GM23338 (cell line): ENCODE data around the gene VPS35. TPM values are rescaled to one million over a fixed set of nuclear protein-coding genes. Genes with fewer than 3 reads are reported as not detected.

Source experiments
- ATAC-seq: fragments of 200-7000 bp; cut with Tn5 transposase; 3 replicates; pipeline ENCODE4 v1.9.1; 2020
- DNase-seq: peaks from one replicate; pipeline ENCODE4 v3.0.0-alpha.2; 2015; ENCODE audit warnings: low spot score
- H2AFZ ChIP-seq: fragments of 200-600 bp; sonication (generic); 2 replicates; pipeline ENCODE4 v1.8.0; 2016; ENCODE audit warnings: antibody characterized with exemption, mild to moderate bottlenecking, moderate library complexity
- H3F3A ChIP-seq: fragments of 200-600 bp; sonication (generic); replicated peaks from 2 replicates; pipeline ENCODE4 v1.8.0; 2017; ENCODE audit warnings: antibody characterized with exemption, mixed run types, low read depth
- H3K27ac ChIP-seq: fragments of 200-600 bp; sonication (generic); 2 replicates; pipeline ENCODE4 v1.6.1; 2016; ENCODE audit warnings: low read depth
- H3K27me3 ChIP-seq: fragments of 200-600 bp; sonication (generic); 2 replicates; pipeline ENCODE4 v1.8.0; 2016; ENCODE audit warnings: mild to moderate bottlenecking, mixed run types, moderate library complexity; ENCODE audit not compliant: insufficient read depth
- H3K36me3 ChIP-seq: fragments of 200-600 bp; sonication (generic); 2 replicates; pipeline ENCODE4 v1.8.0; 2016; ENCODE audit warnings: mild to moderate bottlenecking; ENCODE audit not compliant: insufficient read depth
- H3K4me1 ChIP-seq: fragments of 200-600 bp; sonication (generic); 2 replicates; pipeline ENCODE4 v1.8.0; 2016; ENCODE audit warnings: mild to moderate bottlenecking, moderate library complexity; ENCODE audit not compliant: insufficient read depth
- H3K4me2 ChIP-seq: fragments of 200-600 bp; sonication (generic); 2 replicates; pipeline ENCODE4 v1.7.1; 2017; ENCODE audit warnings: mixed run types
- H3K4me3 ChIP-seq: fragments of 200-600 bp; sonication (generic); 2 replicates; pipeline ENCODE4 v1.6.1; 2016; ENCODE audit warnings: mixed run types
- H3K79me2 ChIP-seq: fragments of 200-600 bp; sonication (generic); replicated peaks from 2 replicates; pipeline ENCODE4 v1.8.0; 2017; ENCODE audit warnings: mild to moderate bottlenecking; ENCODE audit not compliant: insufficient read depth
- H3K9me2 ChIP-seq: fragments of 200-600 bp; sonication (generic); 2 replicates; pipeline ENCODE4 v1.8.0; 2017; ENCODE audit not compliant: insufficient read depth
- H4K20me1 ChIP-seq: fragments of 200-600 bp; sonication (generic); replicated peaks from 2 replicates; pipeline ENCODE4 v1.8.0; 2017; ENCODE audit warnings: mild to moderate bottlenecking; ENCODE audit not compliant: insufficient read depth
- H3K27ac Mint-ChIP-seq: 2 replicates; pipeline ENCODE4 v1.8.0; 2020; ENCODE audit warnings: inconsistent platforms, mild to moderate bottlenecking, moderate library complexity, mixed read lengths
- H3K27me3 Mint-ChIP-seq: 3 replicates; pipeline ENCODE4 v1.8.0; 2022; ENCODE audit warnings: low read depth, mild to moderate bottlenecking, moderate library complexity, mixed read lengths, inconsistent platforms; ENCODE audit not compliant: insufficient read depth, poor library complexity
- H3K36me3 Mint-ChIP-seq: 3 replicates; pipeline ENCODE4 v1.8.0; 2021; ENCODE audit warnings: low read depth, mild to moderate bottlenecking, inconsistent platforms, moderate library complexity, mixed read lengths
- H3K4me1 Mint-ChIP-seq: 3 replicates; pipeline ENCODE4 v1.8.0; 2020; ENCODE audit warnings: mild to moderate bottlenecking, inconsistent platforms, mixed read lengths
- H3K4me3 Mint-ChIP-seq: 3 replicates; pipeline ENCODE4 v1.8.0; 2021; ENCODE audit warnings: moderate library complexity, mild to moderate bottlenecking, inconsistent platforms, mixed read lengths
- H3K9me3 Mint-ChIP-seq: 3 replicates; pipeline ENCODE4 v1.8.0; 2020; ENCODE audit warnings: moderate library complexity, mild to moderate bottlenecking, inconsistent platforms, mixed read lengths
- CREB1 ChIP-seq: fragments of 250-450 bp; sonication (Bioruptor Pico); IDR thresholded peaks from 2 replicates; pipeline ENCODE4 v1.5.0; 2020; ENCODE audit warnings: low read depth, mild to moderate bottlenecking, moderate library complexity
- CTCF ChIP-seq, 2 experiments: fragments of 200-600 bp in 1 of 2; sonication (generic) in 1 of 2; conservative IDR thresholded peaks; 2 replicates each; pipeline versions ENCODE4 v1.5.1 to v1.6.1; 2016 to 2017; ENCODE audit warnings: antibody characterized with exemption in 2 of 2, low read depth in 2 of 2, mild to moderate bottlenecking in 2 of 2, moderate library complexity in 1 of 2
- ETS1 ChIP-seq: IDR thresholded peaks from 2 replicates; pipeline ENCODE4 v1.6.1; 2016; ENCODE audit warnings: antibody characterized with exemption
- EZH2 ChIP-seq: fragments of 200-600 bp; sonication (generic); IDR thresholded peaks from one replicate; pipeline ENCODE4 v1.8.0; 2017; ENCODE audit warnings: antibody characterized with exemption, mild to moderate bottlenecking, low read depth; ENCODE audit not compliant: unreplicated experiment
- EZH2phosphoT487 ChIP-seq: fragments of 200-600 bp; sonication (generic); IDR thresholded peaks from one replicate; pipeline ENCODE4 v1.8.1; 2018; ENCODE audit warnings: antibody characterized with exemption; ENCODE audit not compliant: unreplicated experiment
- JUNB ChIP-seq: IDR thresholded peaks from one replicate; pipeline ENCODE4 v1.6.1; 2016; ENCODE audit warnings: antibody characterized with exemption; ENCODE audit not compliant: unreplicated experiment
- NANOG ChIP-seq: IDR thresholded peaks from 2 replicates; pipeline ENCODE4 v1.6.1; 2016; ENCODE audit warnings: antibody characterized with exemption, borderline replicate concordance
- POLR2AphosphoS5 ChIP-seq: IDR thresholded peaks from 2 replicates; pipeline ENCODE4 v1.6.1; 2016; ENCODE audit warnings: antibody characterized with exemption, low read depth
- REST ChIP-seq: IDR thresholded peaks from one replicate; pipeline ENCODE4 v1.6.1; 2018; ENCODE audit warnings: antibody characterized with exemption; ENCODE audit not compliant: unreplicated experiment
- STAT1 ChIP-seq: IDR thresholded peaks from one replicate; pipeline ENCODE4 v1.6.1; 2016; ENCODE audit warnings: antibody characterized with exemption; ENCODE audit not compliant: unreplicated experiment
- ZNF114 ChIP-seq: fragments of 250-450 bp; sonication (Bioruptor Pico); IDR thresholded peaks from 2 replicates; pipeline ENCODE4 v1.5.0; 2020; ENCODE audit warnings: mild to moderate bottlenecking, moderate library complexity
- ZNF331 ChIP-seq: fragments of 250-450 bp; sonication (Bioruptor Pico); IDR thresholded peaks from 2 replicates; pipeline ENCODE4 v1.5.0; 2020; ENCODE audit warnings: low read depth, mild to moderate bottlenecking, moderate library complexity
- ZNF462 ChIP-seq: fragments of 250-450 bp; sonication (Bioruptor Pico); IDR thresholded peaks from 2 replicates; pipeline ENCODE4 v1.5.0; 2020; ENCODE audit warnings: mild to moderate bottlenecking, moderate library complexity
- polyA plus RNA-seq: library from polyadenylated mRNA; unstranded; fragments of >200 nt; fragmentation: Nextera tagmentation; extraction: Ambion mirVana; gene quantifications from 2 replicates; pipeline ENCODE4 v1.2.1, GENCODE V29; 2016
- total RNA-seq: library from RNA; depleted of rRNA; stranded (reverse); fragments of >200 nt; shearing (Covaris generic); gene quantifications from 2 replicates; pipeline ENCODE4 v1.2.3, GENCODE V29; 2014

The VPS35 gene
- total and polyA plus RNA-seq, 2 experiments from 2014 or later = 31.1 to 40.0 TPM

- DNase-seq (no peak), ATAC-seq (no peak)
- H3K79me2 ChIP-seq = no peaks in the 10 kb centered on the region
- no peak overlapping the region for H3K27ac ChIP-seq
- H2AFZ ChIP-seq = no peak overlapping the region
- H3K4me3 ChIP-seq = no peak overlapping the region
- Mint-ChIP-seq H3K36me3 (no peaks in the 10 kb centered on the region), H3K4me1 (no peaks in the 10 kb centered on the region), H3K27ac (no peak overlapping the region), H3K27me3 (peaks cover 7% of the 10 kb centered on the region), H3K9me3 (no peaks in the 10 kb centered on the region), H3K4me3 (no peak overlapping the region)
- H3F3A ChIP-seq = no peaks in the 10 kb centered on the region
- TF ChIP-seq ZNF331 (CRISPR knock-in tag) = no peak
- no peak for TF ChIP-seq ETS1
- TF ChIP-seq JUNB = no peak
- no peak for TF ChIP-seq EZH2
- no peak for TF ChIP-seq NANOG
- no peak for TF ChIP-seq STAT1
- TF ChIP-seq CREB1 (CRISPR knock-in tag) = no peak
- TF ChIP-seq CTCF (conservative IDR thresholded peaks at IDR 0.05; ENCODE audit: low read depth in 2 of 2) = no peak
- TF ChIP-seq REST = no peak
- no peak for TF ChIP-seq ZNF462 (CRISPR knock-in tag)
- no peak for TF ChIP-seq EZH2phosphoT487
- TF ChIP-seq POLR2AphosphoS5 = no peak
- no peak for TF ChIP-seq ZNF114 (CRISPR knock-in tag)
- no peak overlapping the region for H3K4me2 ChIP-seq
- H4K20me1 ChIP-seq = no peaks in the 10 kb centered on the region
- H3K36me3 ChIP-seq = no peaks in the 10 kb centered on the region
- no peaks in the 10 kb centered on the region for H3K4me1 ChIP-seq
- no peaks in the 10 kb centered on the region for H3K27me3 ChIP-seq
- H3K9me2 ChIP-seq = no peaks in the 10 kb centered on the region
These were observed 23.9 kb upstream of the VPS35 start for GRCh38 chr16:46712911-46713310.
